CD14-positive monocyte (primary cell): Measurements from ENCODE around the gene PLIN4. TPM values are rescaled to one million over a fixed set of nuclear protein-coding genes. Genes with fewer than 3 reads are reported as not detected.

Experiments
- polyA plus RNA-seq, 3 donors: library from polyadenylated mRNA; depleted of rRNA in 1 of 3; unstranded in 2 of 3; stranded (reverse) in 1 of 3; fragments of 300-500 nt in 2 of 3; fragments of >200 nt in 1 of 3; fragmentation: Illumina TruSeq in 2 of 3; gene quantifications; 1 replicate in 2 of 3; 2 replicates in 1 of 3; pipeline ENCODE4 v1.2.3, GENCODE V29; 2012 to 2021

Gene PLIN4
- polyA plus RNA-seq, 3 donors, result 0.05 to 0.19 TPM; not detected in 1

Other genes with a start within 250 kb of the PLIN4 start
- gene SHD, start 239.2 kb downstream of the PLIN4 start, polyA plus RNA-seq, result not detected
- under 1 TPM in 1 of 3 donors, not detected in 2; 0.26 TPM for gene TMIGD2, start 216.1 kb downstream of the PLIN4 start, polyA plus RNA-seq
- under 1 TPM in 1 of 3 donors, not detected in 2; 0.39 TPM for gene FSD1, start 213.9 kb downstream of the PLIN4 start, polyA plus RNA-seq
- under 1 TPM in 2 of 3 donors, not detected in 1; 0.11 to 0.17 TPM for gene STAP2, start 179.7 kb downstream of the PLIN4 start, polyA plus RNA-seq
- 10 to 100 TPM in 1 of 3 donors, 1 to 10 TPM in 2; 6.5 to 15.9 (median 7.0) TPM for gene MPND, start 174.9 kb downstream of the PLIN4 start, polyA plus RNA-seq
- 10 to 100 TPM; 14.0 to 33.9 (median 15.0) TPM for gene SH3GL1, start 117.9 kb downstream of the PLIN4 start, polyA plus RNA-seq
- gene CHAF1A, start 115.8 kb downstream of the PLIN4 start, polyA plus RNA-seq, result 10 to 100 TPM in 1 of 3 donors, 1 to 10 TPM in 2; 4.4 to 26.4 (median 5.4) TPM
- 10 to 100 TPM in 1 of 3 donors, 1 to 10 TPM in 2; 3.8 to 64.5 (median 5.4) TPM for gene UBXN6, start 60.7 kb downstream of the PLIN4 start, polyA plus RNA-seq
- 10 to 100 TPM in 2 of 3 donors, 1 to 10 TPM in 1; 7.0 to 13.2 (median 10.5) TPM for gene HDGFL2, start 46.2 kb downstream of the PLIN4 start, polyA plus RNA-seq
- 1 to 10 TPM in 1 of 3 donors, under 1 TPM in 2; 0.28 to 3.0 (median 0.58) TPM for gene PLIN5, start 16.7 kb upstream of the PLIN4 start, polyA plus RNA-seq
- 10 to 100 TPM in 1 of 3 donors, 1 to 10 TPM in 2; 5.5 to 50.1 (median 9.6) TPM for gene LRG1, start 21.6 kb upstream of the PLIN4 start, polyA plus RNA-seq
- gene SEMA6B, start 41.2 kb upstream of the PLIN4 start, polyA plus RNA-seq, result 1 to 10 TPM in 1 of 3 donors, under 1 TPM in 2; 0.12 to 1.6 (median 0.87) TPM
- 1 to 10 TPM; 1.8 to 3.9 (median 3.7) TPM for gene TNFAIP8L1, start 121.0 kb upstream of the PLIN4 start, polyA plus RNA-seq
- 100 to 1,000 TPM in 2 of 3 donors, 10 to 100 TPM in 1; 64.6 to 165 (median 160) TPM for gene MYDGF, start 151.9 kb upstream of the PLIN4 start, polyA plus RNA-seq
- 10 to 100 TPM; 12.6 to 23.8 (median 13.9) TPM for gene DPP9, start 205.4 kb upstream of the PLIN4 start, polyA plus RNA-seq